Activated naive CD4-positive, alpha-beta T cell treated with anti-CD3 and anti-CD28 coated beads for 36 hours (primary cell): ENCODE data around the gene CHMP2A. TPM values are rescaled to one million over a fixed set of nuclear protein-coding genes. Genes with fewer than 3 reads are reported as not detected.
"Not testable (repeated sequence)": the region's sequence is repeated elsewhere in the genome, so short reads cannot be mapped to it uniquely, and the experiment has no call there.

ENCODE experiments used
- CTCF ChIA-PET: fragments of 350-600 bp; sonication (Branson Sonifier 250); formaldehyde crosslinking; loops from one replicate; lab custom pipeline; 2021; ENCODE audit warnings: antibody characterized with exemption; lab: Charles Lee
- DNase-seq: peaks from one replicate; pipeline ENCODE4 v3.0.0-alpha.2; 2020
- H3K27ac Mint-ChIP-seq: one replicate; pipeline ENCODE4 v1.8.0; 2021; ENCODE audit warnings: mild to moderate bottlenecking, mixed read lengths
- H3K27me3 Mint-ChIP-seq: one replicate; pipeline ENCODE4 v1.8.0; 2021; ENCODE audit warnings: low read depth, mixed read lengths
- H3K36me3 Mint-ChIP-seq: one replicate; pipeline ENCODE4 v1.8.0; 2021; ENCODE audit warnings: low read depth, mixed read lengths
- H3K4me1 Mint-ChIP-seq: one replicate; pipeline ENCODE4 v1.8.0; 2021; ENCODE audit warnings: low read depth, mixed read lengths
- H3K4me3 Mint-ChIP-seq: one replicate; pipeline ENCODE4 v1.8.0; 2021; ENCODE audit warnings: mild to moderate bottlenecking, moderate library complexity, mixed read lengths
- H3K9me3 Mint-ChIP-seq: one replicate; pipeline ENCODE4 v1.8.0; 2021; ENCODE audit warnings: mixed read lengths
- intact Hi-C: fragments of 100-400 bp; cut with micrococcal nuclease; formaldehyde crosslinking; loops from one replicate; pipeline ENCODE4 v1.15.1; 2023
- total RNA-seq, 2 experiments: library from RNA; stranded (reverse); gene quantifications; one replicate each; pipeline ENCODE4 v1.2.3, GENCODE V29; 2021

CHMP2A gene
- total RNA-seq: 100 to 1,000 TPM; 109 to 111 TPM

DNA sequence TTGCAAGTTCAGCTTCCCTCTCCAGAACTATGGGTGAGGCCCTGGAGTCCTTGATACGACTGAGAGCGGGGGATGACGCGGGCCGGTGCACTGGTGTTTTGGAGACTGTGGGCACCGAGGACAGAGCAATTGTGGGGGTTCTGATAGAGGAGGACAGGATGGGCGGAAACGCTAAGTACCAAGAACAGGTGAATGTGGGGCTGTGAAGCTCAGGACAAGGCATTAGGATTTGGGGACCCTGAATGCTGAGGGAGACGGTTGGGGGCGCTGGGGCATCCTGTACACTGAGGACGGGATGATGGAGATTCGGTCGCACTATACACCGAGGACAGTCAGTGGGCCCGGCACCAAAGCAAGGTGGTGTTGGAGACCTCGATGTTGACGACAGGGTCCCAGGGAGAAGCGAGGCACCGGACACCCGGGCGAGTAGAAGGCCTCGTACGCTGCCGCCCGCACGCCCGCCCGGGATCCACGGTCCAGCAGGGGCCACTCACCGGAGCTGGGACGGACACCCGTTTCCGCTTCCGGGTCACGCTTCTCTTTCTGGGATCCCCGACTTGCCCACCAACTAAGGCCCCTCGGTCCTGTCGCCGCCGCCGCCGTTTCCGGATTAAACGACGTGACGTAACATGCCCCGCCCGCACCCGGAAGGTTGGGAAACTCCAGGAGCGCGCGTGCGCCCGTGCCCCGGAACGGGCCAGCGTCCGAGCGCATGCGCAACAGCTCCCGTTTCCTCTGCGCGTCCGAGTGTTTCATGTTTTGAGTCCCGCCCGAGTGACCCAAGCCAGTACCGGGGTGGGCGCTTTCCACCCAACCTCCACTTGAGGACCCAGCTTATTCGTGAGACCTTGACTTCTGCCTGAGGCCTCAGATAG is at the start of gene CHMP2A:
Gene CHMP2A, minus strand, starts transcription at position 612 of the 875 bp plus-strand sequence. CDS start 893 bp downstream, outside the sequence.
- no peaks in the 10 kb centered on the region for H3K27me3 Mint-ChIP-seq
- DNase-seq: peak; percentile 99
- H3K4me1 Mint-ChIP-seq: peaks cover 51% of the 10 kb centered on the region
- CTCF ChIA-PET: interaction anchor here (0.5 to 2.8 kb wide), 7 partner anchors 24 to 370 kb away, joined by 3 to 21 read pairs (median 4); partner anchors contain the start of gene ZBTB45
- intact Hi-C loops: loop anchor here (1.0 kb wide), 3 partner anchors 10 to 35 kb away; partner anchors contain the start of genes MZF1, TRIM28 and ZBTB45
- peak within 1 kb of the TSS; percentile 94 for H3K27ac Mint-ChIP-seq
- H3K9me3 Mint-ChIP-seq: no peaks in the 10 kb centered on the region
- peak within 1 kb of the TSS; percentile 90 for H3K4me3 Mint-ChIP-seq
- H3K36me3 Mint-ChIP-seq: peaks cover 50% of the 10 kb centered on the region

DNA sequence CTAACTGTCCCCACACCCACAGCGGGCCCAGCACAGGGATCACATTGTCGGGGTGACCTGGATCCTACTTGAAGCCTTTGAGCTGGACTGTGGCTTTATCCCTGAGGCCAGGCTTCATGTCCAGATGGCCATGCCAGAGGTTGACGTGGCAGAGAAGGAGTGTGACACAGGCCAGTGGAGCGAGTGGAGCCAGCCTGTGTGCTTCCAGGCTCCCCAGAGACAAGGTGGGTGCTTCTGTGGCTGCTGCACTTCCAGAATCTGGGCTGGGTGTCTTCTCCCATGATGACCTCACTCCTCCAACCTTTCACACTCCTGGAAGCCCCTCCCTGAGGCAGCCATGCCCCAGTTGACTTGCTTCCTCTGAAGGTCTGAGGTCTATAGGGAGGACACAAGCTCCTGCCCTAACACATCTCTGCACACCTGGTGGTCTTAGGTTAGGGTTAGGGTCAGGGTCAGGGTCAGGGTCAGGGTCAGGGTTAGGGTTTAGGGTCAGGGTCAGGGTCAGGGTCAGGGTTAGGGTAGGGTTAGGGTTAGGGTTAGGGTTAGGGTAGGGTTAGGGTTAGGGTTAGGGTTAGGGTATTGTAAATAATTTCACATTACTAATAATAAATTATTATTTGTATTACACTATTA is 31.3 kb upstream of the CHMP2A start:
- CTCF ChIA-PET: no interaction called here
- H3K27me3 Mint-ChIP-seq: no peaks in the 10 kb centered on the region

GRCh38 chr19:58585442-58586132 is 30.7 kb upstream of the CHMP2A start:
- Mint-ChIP-seq H3K4me1 (peaks cover 7% of the 10 kb centered on the region), H3K27ac (no peak overlapping the region), H3K4me3 (no peak overlapping the region), H3K9me3 (no peaks in the 10 kb centered on the region), H3K27me3 (no peaks in the 10 kb centered on the region), H3K36me3 (peaks cover 10% of the 10 kb centered on the region)
- CTCF ChIA-PET: no interaction called here
- intact Hi-C loops: no loop called here
- no peak for DNase-seq

More for the DNA sequence above, 31.3 kb upstream of the CHMP2A start:
- intact Hi-C loops: no loop called here
- no peaks in the 10 kb centered on the region for H3K9me3 Mint-ChIP-seq
- H3K4me1 Mint-ChIP-seq: peaks cover 3% of the 10 kb centered on the region
- no peak overlapping the region for H3K4me3 Mint-ChIP-seq
- H3K27ac Mint-ChIP-seq: no peak overlapping the region
- no peak for DNase-seq
- peaks cover 9% of the 10 kb centered on the region for H3K36me3 Mint-ChIP-seq

DNA sequence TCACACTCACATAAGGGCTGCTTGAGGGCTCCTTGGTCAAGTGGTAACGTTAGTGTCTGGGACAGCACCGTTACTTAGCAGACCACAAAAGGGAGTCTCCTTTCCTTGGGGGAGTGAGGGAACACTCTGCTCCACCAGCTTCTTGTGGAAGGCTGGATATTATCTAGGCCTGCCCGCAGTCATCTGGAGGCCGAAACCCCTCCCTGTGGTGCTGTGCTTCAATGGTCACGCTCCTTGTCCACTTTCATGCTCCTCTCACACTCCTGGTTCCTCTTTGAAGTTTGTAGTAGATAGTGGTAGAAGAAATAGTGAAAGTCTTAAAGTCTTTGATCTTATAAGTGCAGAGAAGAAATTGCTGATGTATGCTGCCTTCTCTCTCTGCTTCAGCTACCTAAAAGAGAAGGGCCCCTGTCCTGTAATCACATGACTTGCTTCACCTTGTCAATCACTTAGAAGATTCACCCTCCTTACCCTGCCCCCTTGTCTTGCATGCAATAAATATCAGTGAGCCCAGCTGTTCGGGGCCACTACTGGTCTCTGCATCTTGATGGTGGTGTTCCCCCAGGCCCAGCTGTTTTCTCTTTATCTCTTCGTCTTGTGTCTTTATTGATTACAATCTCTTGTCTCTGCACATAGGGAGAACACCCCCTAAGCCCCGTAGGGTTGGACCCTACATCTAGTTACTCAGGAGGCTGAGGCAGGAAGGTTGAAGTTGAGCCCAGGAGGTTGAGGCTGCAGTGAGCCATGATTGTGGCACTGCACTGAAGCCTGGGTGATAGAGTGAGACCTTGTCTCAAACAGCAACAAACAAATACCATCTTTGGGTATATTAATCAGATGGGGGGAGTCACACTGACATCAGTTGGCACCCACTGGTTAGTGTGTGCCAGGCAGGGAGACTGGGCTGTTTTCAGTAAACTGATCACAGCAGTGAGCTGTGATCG is 29.9 kb upstream of the CHMP2A start:
- intact Hi-C loops: no loop called here
- CTCF ChIA-PET: no interaction called here
- H3K9me3 Mint-ChIP-seq: no peaks in the 10 kb centered on the region
- H3K4me3 Mint-ChIP-seq: no peak overlapping the region
- no peak overlapping the region for H3K27ac Mint-ChIP-seq
- H3K27me3 Mint-ChIP-seq: no peaks in the 10 kb centered on the region
- H3K36me3 Mint-ChIP-seq: peaks cover 10% of the 10 kb centered on the region
- no peak for DNase-seq
- peaks cover 7% of the 10 kb centered on the region for H3K4me1 Mint-ChIP-seq

GRCh38 chr19:58582985-58583384 is 28.1 kb upstream of the CHMP2A start:
- peaks cover 10% of the 10 kb centered on the region for H3K36me3 Mint-ChIP-seq
- no peak overlapping the region for H3K4me3 Mint-ChIP-seq
- no peak for DNase-seq
- peaks cover 21% of the 10 kb centered on the region for H3K4me1 Mint-ChIP-seq
- CTCF ChIA-PET: interaction anchor here (0.6 to 0.7 kb wide), 2 partner anchors 63 to 81 kb away, joined by 3 read pairs; no protein-coding TSS in a partner anchor
- peak overlapping the region; percentile 8 for H3K27ac Mint-ChIP-seq
- no peaks in the 10 kb centered on the region for H3K27me3 Mint-ChIP-seq
- no peaks in the 10 kb centered on the region for H3K9me3 Mint-ChIP-seq
- intact Hi-C loops: no loop called here

DNA sequence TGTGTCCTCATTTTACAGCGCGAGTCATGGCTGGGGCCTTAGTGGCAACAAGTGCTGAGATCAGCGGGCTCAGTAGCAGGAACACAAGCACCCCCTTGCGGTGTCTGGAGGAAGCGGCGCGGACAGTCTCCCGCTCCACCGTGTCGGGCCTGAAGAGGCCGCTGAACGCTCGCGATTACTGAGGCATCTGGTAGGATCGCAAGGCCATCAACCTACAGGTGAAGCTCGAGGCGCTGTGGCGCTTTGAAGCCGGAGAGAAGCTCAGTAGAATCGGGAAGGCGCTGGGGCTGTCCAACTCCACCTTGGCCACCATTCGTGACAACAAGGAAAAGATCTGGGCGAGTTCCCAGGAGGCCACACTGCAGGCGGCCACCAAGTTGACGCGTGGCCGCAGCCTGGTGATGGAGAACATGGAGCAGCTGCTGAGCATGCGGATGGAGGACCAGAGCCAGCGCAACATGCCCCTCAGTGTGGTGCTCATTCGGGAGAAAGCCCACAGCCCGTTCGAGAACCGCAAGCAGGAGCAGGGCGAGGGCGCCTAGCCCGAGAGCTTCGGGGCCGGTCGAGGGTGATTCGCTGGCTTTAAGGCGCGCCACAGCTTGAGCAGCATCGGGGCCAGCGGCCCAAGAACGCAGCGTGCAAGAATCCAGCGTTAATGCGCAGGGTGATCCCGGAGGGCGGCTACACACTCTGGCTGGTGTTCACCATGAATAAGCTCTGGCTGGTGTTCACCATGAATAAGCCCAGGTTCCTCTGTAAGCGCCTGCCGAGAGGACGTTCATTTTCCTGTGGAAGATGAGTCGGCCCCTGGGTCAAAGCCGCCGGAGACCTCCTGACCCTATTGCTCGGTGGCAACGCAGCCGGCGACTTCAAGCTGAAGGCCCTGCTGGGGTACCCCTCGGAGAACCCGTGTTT is 26.6 kb upstream of the CHMP2A start:
- Mint-ChIP-seq H3K9me3 (no peaks in the 10 kb centered on the region), H3K27ac (peak overlapping the region; percentile 71), H3K4me3 (no peak overlapping the region), H3K27me3 (no peaks in the 10 kb centered on the region), H3K36me3 (peaks cover 10% of the 10 kb centered on the region), H3K4me1 (peaks cover 28% of the 10 kb centered on the region)
- DNase-seq: peak; percentile 98
- CTCF ChIA-PET: interaction anchor here (0.6 to 2.3 kb wide), 15 partner anchors 10 to 726 kb away, joined by 3 to 52 read pairs (median 3); partner anchors contain the start of genes CHMP2A and ZBTB45
- intact Hi-C loops: loop anchor here (1.0 kb wide), 3 partner anchors 8 to 67 kb away; partner anchors contain the start of genes MZF1 and ZBTB45

DNA sequence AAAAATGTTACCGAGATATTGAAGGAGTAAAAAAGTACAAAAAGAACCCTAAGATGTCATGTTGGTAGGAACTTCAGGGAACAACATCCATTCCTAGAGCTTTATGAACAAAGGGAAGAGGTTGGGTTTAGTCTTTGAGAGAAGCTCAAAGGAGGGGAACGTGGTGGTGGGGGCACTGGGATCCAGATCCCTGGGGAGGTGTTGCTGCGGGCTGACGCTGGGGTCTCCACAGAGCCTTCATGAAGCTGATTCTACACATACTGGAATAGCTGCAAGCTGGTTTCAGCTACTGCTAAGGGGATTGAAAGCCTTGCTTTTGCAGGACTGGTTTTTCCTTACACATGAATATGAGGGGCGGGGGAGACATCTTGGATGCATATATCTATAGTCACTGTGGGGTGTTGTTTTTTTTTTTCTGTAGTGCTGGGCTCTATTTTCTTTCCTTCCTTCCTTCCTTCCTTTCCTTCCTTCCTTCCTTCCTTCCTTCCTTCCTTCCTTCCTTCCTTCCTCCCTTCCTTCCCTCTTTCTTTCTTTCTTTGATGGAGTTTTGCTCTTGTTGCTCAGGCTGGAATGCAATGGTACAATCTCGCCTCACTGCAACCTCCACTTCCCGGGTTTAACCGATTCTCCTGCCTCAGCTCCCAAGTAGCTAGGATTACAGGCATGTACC is 24.7 kb upstream of the CHMP2A start:
- no peak overlapping the region for H3K4me3 Mint-ChIP-seq
- no peak overlapping the region for H3K27ac Mint-ChIP-seq
- H3K36me3 Mint-ChIP-seq: peaks cover 10% of the 10 kb centered on the region
- no peaks in the 10 kb centered on the region for H3K9me3 Mint-ChIP-seq
- intact Hi-C loops: no loop called here
- H3K4me1 Mint-ChIP-seq: peaks cover 35% of the 10 kb centered on the region
- CTCF ChIA-PET: interaction anchor here (0.7 to 2.4 kb wide), 4 partner anchors 60 to 317 kb away, joined by 3 to 10 read pairs (median 4); partner anchors contain the start of gene ZBTB45
- DNase-seq: no peak
- no peaks in the 10 kb centered on the region for H3K27me3 Mint-ChIP-seq

DNA sequence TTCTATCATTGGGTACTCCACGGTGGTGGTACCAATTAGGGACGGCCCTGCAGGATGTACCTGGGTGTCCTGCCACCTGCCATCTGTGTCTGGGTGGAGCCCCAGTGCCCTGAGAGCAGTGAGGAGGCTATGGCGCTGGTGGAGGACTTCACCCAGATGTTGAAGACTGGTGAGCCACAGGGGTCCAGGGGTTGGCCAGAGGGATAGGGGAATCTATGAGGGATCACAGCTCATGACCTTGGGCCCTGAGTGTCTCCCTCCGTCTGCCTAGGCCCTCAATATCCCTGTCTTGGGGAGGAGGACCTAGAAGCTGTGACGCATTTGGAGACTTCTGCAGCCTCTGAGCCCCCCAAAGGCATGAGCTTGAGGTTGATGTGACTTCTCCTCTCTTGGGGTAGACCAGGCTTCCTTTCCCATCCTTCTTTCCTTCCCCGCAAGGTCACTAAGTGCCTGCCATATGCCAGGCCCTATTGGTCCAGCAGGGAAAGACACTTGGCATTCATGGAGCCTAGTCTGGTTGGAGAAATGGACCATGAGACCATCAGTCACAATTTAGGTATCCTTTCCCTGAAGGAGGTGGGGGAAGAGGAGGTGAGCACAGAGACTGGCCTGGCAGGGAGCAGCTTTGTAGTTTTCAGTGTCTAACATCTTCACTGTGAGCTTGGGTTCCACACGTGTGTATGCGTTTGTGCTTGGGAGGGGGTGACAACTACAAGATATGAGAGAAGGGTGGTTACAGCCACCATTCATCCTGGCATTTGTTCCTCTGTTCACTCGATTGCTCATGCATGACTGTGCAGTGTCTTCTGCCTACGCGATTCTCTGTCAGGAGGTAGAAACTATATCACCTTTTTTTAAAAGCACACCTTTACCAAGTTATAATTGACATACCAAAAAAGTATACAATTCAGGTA is 23.4 kb upstream of the CHMP2A start:
- H3K4me1 Mint-ChIP-seq: peaks cover 46% of the 10 kb centered on the region
- DNase-seq: peak; percentile 44
- CTCF ChIA-PET: interaction anchor here (0.6 to 2.4 kb wide), 5 partner anchors 24 to 100 kb away, joined by 3 to 10 read pairs (median 5); partner anchors contain the start of genes CHMP2A and ZBTB45
- H3K36me3 Mint-ChIP-seq: peaks cover 10% of the 10 kb centered on the region
- no peaks in the 10 kb centered on the region for H3K9me3 Mint-ChIP-seq
- intact Hi-C loops: no loop called here
- H3K27me3 Mint-ChIP-seq: no peaks in the 10 kb centered on the region
- H3K4me3 Mint-ChIP-seq: no peak overlapping the region
- H3K27ac Mint-ChIP-seq: peak overlapping the region; percentile 70

DNA sequence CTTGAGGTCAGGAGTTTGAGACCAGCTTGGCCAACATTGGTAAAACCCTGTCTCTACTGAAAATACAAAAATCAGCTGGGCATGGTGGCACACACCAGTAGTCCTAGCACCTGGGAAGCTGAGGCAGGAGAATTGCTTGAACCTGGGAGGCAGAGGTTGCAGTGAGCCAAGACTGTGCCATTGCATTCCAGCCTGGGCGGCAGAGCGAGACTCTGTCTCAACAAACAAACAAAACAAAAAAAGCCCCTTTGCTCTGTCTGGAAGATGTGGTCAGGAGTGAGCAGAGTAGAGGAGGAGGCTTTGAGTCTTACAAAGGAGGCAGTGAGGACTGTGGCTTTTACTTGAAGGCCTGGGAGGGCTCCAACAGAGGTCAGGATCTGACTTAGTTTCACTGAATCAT is 22.7 kb upstream of the CHMP2A start:
- H3K27me3 Mint-ChIP-seq, H3K27ac Mint-ChIP-seq, H3K36me3 Mint-ChIP-seq, H3K4me3 Mint-ChIP-seq, DNase-seq, intact Hi-C loops, H3K9me3 Mint-ChIP-seq: not testable (repeated sequence)
- peaks cover 46% of the 10 kb centered on the region for H3K4me1 Mint-ChIP-seq
- CTCF ChIA-PET: interaction anchor here (1.7 to 2.4 kb wide), 2 partner anchors 23 to 58 kb away, joined by 4 to 10 read pairs; partner anchors contain the start of genes CHMP2A and ZBTB45
